Cardiac fibroblast (primary cell): Measurements from ENCODE around the gene SMG1.
"Not testable (repeated sequence)": the region's sequence is repeated elsewhere in the genome, so short reads cannot be mapped to it uniquely, and the experiment has no call there.

ENCODE experiments used
- DNase-seq, 2 donors: peaks; one replicate each; pipeline versions ENCODE4 v3.0.0 to v3.0.0-alpha.2; 2010; ENCODE audit warnings: low read depth in 2 of 2
- H3K4me3 ChIP-seq, 2 donors: replicated peaks in 1 of 2; 1 replicate in 1 of 2; 2 replicates in 1 of 2; pipeline ENCODE4 v1.5.1; 2011; ENCODE audit warnings: low read depth in 2 of 2, low read length in 2 of 2, mild to moderate bottlenecking in 2 of 2, moderate library complexity in 1 of 2
- TF ChIP-seq, protein P1 (sequence below): IDR thresholded peaks from one replicate; pipeline ENCODE4 v1.5.1; 2011; ENCODE audit warnings: low read depth, mild to moderate bottlenecking, low read length, inconsistent platforms

The SMG1 gene

DNA sequence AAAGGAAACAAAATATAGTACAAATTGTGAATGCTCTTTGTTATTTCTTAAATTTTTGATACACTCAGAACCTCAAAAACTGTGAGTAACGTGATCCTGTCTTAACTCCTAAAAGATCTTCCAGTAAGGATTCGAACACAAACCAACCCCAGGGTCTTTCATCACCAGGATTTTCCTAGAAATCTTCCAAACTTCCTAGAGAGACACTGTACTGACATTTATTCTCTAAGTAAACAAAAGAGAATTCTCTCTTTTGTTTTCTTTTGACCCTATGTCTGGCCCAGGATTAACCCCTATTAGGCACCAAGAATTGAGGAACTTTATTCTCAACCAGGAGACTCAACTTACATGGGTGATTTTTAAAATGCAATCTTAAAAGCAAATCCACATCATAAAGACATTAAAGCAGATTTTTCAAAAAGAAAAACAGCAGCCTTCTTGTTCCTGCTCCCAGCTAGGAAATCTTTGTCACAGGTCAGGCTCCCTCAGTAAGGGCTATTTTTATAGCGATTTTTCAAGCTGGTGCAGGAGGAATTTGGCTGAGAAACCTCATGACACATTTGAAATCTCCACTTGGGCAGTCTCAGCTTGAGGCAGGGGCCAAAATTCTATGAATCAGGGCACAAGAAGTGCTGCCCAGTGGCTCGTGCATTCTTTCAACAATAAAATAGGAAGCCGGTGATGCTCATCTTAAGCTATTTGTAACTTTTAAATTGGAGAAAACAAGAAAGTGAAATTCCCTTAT lies 6.2 kb upstream of the SMG1 start:
- no peak overlapping the region for H3K4me3 ChIP-seq
- TF ChIP-seq, protein P1, sequence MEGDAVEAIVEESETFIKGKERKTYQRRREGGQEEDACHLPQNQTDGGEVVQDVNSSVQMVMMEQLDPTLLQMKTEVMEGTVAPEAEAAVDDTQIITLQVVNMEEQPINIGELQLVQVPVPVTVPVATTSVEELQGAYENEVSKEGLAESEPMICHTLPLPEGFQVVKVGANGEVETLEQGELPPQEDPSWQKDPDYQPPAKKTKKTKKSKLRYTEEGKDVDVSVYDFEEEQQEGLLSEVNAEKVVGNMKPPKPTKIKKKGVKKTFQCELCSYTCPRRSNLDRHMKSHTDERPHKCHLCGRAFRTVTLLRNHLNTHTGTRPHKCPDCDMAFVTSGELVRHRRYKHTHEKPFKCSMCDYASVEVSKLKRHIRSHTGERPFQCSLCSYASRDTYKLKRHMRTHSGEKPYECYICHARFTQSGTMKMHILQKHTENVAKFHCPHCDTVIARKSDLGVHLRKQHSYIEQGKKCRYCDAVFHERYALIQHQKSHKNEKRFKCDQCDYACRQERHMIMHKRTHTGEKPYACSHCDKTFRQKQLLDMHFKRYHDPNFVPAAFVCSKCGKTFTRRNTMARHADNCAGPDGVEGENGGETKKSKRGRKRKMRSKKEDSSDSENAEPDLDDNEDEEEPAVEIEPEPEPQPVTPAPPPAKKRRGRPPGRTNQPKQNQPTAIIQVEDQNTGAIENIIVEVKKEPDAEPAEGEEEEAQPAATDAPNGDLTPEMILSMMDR, result no peak
- peak; percentile 61 to 80 for DNase-seq

DNA sequence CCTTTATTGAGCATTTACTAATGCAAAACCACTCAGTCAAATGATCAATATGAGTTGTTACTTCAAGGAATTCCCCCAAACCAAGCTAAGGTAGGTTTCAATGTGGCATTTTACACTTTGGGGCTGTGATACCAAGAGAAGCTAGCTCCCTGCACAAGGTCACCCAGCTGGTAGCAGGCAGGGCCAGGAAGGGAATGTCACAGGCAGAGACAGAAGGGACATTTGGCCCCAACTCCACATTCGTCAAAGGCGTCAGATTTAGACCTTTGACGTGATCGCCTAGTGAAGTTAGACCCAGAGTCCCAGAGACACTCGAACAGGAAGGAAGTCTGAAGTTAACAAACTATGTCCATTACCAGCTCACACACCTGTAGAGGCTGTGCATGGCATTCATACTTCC lies 5.5 kb upstream of the SMG1 start:
- no peak for DNase-seq
- H3K4me3 ChIP-seq, result no peak overlapping the region
- TF ChIP-seq, protein P1, result no peak

DNA sequence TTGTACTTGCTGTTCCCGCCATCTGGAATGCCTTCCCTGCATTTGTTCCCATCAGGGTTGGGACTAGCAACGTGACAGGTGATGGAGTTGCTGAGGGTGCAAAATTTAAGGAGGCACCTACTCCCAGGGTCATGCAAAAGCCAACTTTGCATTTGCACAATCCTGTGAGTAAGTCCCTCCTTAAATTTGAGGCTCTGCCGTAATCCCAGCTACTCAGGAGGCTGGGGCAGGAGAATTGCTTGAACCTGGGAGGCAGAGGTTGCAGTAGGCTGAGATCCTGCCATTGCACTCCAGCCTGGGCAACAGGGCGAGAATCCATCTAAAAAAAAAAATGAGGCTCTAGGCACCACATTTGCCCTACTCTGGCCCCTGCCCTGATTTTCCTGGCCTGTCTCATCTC lies 3.9 kb upstream of the SMG1 start:
- not testable (repeated sequence) for H3K4me3 ChIP-seq, DNase-seq

DNA sequence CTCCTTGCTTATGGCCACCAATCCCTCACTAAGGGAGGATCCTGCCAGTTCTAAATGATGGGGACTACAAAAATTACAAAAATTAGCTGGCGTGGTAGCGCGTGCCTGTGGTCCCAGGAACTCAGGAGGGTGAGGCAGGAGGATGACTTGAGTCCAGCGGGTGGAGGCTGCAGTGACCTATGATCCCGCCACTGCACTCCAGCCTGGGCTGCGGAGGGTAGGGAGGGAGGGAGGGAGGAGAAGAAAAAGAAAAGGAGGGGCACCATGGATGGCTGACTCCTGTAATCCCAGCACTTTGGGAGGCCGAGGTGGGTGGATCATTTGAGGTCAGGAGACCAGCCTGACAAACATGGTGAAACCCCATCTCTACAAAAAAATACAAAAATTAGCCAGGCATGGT lies 1.9 kb upstream of the SMG1 start:
- not testable (repeated sequence) for DNase-seq, H3K4me3 ChIP-seq

DNA sequence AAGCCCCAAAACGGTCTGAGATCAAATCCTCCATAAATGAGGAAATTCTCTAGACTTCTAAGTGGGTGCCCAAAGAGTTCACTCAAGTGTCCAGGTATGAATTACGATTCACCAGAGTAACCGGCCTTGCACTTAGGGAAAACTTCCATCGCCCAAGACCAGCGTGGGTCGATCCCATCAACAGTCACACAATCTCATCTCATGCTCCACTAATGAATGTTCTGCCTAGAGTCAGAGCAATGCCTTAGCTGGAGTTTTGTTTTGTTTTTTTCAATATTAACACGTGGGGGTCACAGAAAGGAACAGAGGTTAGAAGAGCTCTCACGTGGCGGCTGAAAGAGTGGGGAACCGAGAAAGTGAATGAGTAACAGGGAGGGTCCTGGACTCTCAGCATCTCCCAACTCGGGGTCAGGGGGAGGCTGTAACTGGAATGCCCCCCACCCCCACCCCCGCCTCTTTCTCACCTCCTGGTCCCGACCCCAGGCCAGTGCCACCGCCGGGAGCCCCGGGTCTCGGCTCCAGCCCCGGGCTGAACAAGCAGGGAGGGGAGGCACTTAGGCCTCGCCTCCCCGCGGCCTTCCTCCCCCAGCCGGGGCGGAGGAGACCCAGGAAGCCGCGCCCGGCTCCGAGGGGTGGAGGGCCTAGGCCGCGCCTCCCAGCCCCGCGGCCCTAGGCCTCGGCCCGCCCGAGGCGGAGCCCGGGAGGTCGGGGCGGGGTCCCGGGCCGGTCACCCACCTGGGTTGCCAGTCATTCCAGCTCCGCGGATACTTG lies 808 bp downstream of the SMG1 start:
- DNase-seq, result peak; percentile 47 to 48
- H3K4me3 ChIP-seq, result peak overlapping the region; percentile 58 to 63

DNA sequence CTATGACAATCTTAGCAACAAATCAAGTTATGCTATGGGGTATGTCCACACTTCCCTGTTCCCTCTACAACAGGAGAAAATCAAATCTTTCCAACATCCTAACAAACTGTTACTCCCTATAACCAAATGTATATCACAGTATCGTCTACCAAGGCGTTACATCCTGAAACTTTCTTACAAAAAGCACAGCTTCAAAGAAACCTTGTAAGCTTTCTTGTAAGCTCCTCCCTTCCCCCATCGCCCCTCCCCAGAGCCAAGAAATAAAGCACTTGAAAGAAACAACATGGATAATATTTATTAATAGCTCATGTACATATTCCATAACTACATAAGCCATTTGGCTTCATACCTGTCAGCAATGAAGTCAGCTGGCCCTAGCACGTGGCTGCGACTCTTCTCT lies 2.3 kb downstream of the SMG1 start:
- not testable (repeated sequence) for DNase-seq

DNA sequence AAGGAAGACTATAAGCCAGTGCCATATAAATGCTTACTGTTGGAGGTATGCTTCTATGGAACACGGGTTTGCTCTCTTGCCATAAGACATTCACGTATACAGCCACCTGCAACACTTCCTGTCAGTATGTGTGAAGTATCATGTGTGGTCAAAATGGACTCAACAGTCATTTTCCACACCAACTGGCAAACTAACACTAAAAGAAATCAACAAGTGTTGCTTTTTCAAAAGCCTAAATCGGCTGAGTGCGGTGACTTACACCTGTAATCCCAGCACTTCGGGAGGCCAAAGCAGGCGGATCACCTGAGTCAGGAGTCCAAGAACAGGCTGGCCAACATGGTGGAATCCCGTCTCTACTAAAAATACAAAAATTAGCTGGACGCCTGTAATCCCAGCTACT lies 3.1 kb downstream of the SMG1 start:
- not testable (repeated sequence) for H3K4me3 ChIP-seq, DNase-seq

More for the DNA sequence above, 2.3 kb downstream of the SMG1 start:
- H3K4me3 ChIP-seq, result not testable (repeated sequence)

DNA sequence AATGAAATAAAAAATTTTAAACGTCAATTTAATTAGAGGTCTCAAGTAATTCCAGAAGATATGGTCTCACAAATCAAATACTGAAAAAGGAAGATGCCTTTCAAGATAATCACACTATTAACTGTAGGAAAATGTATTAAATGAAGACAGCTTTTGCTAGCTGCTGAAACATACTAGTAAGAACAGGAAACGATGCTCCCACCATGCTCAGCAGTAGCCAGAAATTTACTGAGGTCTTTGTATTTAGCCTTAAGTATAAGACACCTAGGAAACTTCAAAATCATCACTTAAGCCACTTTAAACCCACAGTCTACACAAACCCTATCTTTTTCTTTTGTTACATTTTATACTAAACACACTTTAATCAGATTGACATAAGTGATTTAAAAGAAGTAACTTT lies 16.6 kb downstream of the SMG1 start:
- H3K4me3 ChIP-seq, DNase-seq: not testable (repeated sequence)

DNA sequence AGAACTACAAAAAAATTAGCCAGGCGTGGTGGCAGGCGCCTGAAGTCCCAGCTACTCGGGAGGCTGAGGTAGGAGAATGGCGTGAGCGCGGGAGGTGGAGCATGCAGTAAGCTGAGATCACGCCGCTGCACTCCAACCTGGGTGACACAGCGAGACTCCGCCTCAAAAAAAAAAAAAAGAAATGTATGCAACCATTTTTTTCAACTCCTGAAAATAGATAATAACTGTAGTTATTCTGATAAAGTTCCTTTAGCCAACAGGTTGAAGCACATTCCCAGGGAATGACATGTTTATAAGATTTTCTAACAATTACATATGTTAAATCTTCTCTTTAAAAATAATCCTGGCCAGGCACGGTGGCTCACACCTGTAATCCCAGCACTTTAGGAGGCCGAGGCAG lies 17.5 kb downstream of the SMG1 start:
- not testable (repeated sequence) for DNase-seq, H3K4me3 ChIP-seq

DNA sequence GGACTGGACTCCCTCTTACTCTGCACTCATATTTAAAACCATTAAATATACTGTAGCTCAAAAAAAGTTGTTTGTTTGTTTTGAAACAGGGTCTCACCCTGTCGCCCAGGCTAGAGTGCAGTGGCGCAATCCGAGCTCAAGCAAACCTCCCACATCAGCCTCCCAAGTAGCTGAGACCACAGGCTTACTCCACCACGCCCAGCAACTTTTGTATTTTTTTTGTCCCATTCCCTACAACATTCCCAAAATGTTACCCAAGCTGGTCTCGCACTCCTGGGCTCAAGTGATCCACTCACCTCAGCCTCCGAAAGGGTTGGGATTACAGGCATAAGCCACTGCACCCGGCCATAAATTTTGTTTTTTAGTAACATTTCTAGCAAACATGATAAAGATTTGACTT lies 23.4 kb downstream of the SMG1 start:
- not testable (repeated sequence) for H3K4me3 ChIP-seq, DNase-seq

DNA sequence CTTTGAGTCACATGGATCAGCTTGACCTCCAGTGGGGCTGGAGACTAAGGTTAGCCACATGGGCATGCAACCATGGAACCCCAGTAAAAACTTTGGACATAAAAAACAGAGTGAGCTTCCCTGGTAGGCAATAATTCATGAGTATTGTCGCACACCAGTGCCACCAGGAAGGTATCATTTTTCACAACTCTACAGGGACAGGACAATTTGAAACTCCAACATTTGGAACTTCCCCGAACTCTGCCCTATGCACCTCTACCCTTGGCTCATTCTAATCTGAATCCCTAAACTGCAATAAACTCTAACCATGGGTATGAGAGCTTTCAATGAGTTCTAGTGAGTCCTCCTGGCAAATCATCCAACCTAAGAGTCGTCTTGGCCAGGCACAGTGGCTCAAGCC lies 24.2 kb downstream of the SMG1 start:
- not testable (repeated sequence) for H3K4me3 ChIP-seq, DNase-seq

DNA sequence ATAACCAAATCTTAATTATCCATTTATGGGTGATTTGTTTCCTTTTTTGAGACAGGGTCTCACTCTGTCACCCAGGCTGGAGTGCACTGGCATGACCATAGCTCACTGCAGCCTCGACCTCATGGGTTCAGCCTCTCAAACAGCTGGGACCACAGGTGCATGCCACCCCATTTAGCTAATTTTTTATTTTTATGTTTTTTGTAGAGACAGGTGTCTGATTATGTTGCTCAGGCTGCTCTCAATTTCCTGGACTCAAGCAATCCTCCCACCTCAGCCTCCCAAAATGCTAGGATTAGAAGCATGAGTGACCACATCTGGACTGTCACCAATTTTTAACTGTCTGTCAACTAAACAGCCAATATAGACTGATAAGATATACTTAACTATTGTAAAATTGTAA lies 25.0 kb downstream of the SMG1 start:
- H3K4me3 ChIP-seq, DNase-seq: not testable (repeated sequence)

DNA sequence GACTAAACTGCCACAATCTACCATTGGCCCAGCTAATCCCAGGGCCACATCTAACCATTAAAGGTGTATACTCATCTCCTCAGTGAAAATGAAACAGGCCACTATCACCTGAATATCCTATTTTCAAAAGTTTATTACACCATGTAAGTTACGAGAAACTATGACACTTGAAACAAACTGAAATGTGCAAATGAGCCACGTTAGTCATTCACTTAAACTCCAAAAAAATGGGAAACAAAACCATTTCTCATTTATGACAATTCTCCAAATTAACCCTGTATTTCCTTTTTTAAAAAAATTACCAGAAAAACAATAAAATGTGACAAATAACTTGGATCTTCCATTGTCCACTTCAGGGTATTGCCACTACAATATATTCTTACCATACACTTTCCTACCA lies 41.8 kb downstream of the SMG1 start:
- not testable (repeated sequence) for H3K4me3 ChIP-seq, DNase-seq

DNA sequence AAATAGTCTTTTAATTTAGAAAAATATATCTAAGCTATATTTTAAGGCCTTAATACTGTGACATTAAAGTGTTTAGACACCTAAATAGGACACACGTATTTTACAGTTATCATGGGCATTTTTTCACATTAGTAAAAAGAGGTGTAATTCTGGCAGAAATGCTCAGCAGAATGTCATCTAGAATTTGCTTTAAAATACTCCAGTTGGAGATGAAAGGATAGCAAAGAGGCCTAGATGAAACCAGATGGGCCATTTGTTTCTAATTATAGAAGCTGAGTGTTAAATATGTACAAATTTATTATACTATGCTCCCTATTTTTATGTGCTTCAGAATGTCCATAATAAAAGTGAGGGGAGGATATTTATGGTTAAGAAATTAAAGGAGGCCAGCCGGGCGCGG lies 48.5 kb downstream of the SMG1 start:
- not testable (repeated sequence) for DNase-seq, H3K4me3 ChIP-seq

DNA sequence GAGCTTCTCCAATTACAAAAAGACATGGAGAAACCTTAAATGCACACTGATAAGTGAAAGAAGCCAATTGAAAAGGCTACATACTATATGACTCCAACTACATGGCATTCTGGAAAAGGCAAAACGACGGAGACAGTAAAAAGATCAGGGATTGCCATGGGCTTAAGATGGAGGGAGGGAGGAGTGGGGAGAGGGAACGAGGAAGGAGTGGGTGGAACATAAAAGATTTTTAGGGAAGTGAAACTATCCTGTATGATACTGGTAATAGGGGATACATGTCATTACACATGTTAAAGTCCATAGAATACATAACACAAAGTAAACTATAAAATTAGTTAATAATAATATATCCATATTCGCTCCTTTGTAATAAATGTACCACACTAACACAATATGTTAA lies 48.9 kb downstream of the SMG1 start:
- H3K4me3 ChIP-seq, DNase-seq: not testable (repeated sequence)

DNA sequence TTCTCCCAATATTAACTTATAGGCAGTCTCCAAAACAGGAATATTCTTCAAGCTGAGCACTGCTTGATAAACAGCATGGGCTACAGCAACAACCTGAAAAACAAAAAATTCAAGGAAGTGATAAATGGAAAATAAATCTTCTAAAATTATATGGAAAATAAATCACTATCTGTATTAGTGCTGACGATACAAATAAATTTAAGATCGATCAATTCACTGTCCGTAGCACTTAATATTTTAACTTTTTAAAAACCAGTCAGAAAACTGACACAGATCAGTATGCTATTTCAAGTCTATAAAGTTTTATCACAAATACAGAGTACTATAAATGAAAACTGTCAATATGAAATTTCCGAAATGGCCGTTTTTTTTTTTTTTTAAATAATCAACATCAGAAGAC lies 49.9 kb downstream of the SMG1 start:
- not testable (repeated sequence) for H3K4me3 ChIP-seq, DNase-seq
